HG02884 (cell line): ENCODE measurements around the gene RAD51B.
A peak's percentile ranks its signal among the peaks of the same experiment; 100 is the strongest.
"Not testable (repeated sequence)": the region's sequence is repeated elsewhere in the genome, so short reads cannot be mapped to it uniquely, and the experiment has no call there.

Source experiments
- ATAC-seq: cut with Tn5 transposase; IDR thresholded peaks from one replicate; pipeline ENCODE4 v1.9.1; 2021; ENCODE audit warnings: mild to moderate bottlenecking, moderate library complexity; ENCODE audit not compliant: unreplicated experiment

RAD51B gene

DNA sequence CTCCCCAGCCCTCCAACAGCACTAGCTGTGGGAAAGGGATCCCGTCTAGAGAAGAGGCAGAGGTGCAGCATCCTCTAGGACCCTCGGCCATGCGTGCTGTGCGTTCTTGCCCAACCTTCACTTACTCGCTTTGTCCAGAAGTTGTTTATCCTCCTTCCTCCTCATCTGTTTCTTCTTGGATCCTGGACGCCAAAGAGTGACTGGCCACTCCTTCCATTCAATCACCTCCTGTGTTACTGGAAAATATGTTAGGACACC, 832.8 kb downstream of the RAD51B start:
- ATAC-seq, result no peak

DNA sequence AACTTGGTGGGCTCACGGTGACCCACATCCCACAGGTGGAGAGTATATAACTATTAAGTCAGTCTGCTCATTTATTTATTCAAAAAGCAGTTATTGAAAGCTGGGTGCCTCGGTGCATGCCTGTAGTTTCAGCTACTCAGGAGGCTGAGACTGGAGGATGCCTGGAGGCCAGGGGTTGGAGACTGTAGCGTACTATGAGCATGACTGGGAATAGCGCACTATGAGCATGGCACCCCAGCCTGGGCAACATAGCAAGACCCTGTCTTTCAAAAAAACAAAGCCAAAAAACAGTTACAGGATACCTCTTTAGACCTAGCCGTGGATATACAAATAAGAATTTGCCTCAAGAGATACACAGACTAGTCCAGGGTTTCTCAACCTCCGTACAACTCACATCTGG, 833.5 kb downstream of the RAD51B start:
- no peak for ATAC-seq

DNA sequence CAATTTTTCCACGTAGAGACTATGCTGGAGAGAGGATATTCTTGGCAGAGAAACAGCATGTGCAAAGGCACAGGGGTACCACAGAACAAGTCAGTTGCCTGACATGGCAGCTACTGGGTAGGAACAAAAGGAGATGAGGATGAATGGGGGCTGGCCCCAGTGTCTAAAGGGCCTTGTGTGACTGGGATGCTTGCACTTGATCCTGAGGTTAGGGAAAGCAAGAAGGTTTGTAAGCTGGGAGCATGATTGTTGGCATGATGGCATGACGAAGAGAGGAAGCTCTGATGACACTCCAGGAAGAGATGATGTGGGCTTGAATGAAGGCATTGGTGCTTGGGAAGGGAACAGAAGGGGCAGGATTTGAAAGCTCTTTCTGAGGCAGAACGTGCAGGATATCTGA, 834.2 kb downstream of the RAD51B start:
- ATAC-seq, result no peak

DNA sequence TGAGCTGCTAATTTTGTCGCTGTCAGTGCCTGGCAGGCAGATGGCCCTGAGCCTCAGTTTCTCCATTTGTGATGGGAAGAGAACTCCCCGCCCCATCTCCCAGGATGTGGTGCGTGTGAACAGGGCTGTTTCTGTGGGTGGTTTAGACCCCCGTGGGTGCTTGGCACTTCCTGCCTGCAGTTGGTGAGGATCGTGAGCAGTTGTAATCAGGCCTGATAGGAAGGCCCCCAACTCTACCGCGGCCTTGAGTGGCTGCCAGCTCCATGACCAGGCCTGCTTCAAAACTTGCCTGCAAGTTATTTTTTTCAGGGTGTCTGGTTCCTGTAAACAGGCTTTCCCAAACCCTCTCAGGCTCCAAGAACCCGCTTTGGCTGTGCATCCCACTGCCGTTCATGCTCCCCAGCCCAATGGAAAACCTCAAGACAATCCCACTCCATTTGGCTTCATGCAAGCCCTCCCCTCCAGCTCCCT, 834.9 kb downstream of the RAD51B start:
- no peak for ATAC-seq

DNA sequence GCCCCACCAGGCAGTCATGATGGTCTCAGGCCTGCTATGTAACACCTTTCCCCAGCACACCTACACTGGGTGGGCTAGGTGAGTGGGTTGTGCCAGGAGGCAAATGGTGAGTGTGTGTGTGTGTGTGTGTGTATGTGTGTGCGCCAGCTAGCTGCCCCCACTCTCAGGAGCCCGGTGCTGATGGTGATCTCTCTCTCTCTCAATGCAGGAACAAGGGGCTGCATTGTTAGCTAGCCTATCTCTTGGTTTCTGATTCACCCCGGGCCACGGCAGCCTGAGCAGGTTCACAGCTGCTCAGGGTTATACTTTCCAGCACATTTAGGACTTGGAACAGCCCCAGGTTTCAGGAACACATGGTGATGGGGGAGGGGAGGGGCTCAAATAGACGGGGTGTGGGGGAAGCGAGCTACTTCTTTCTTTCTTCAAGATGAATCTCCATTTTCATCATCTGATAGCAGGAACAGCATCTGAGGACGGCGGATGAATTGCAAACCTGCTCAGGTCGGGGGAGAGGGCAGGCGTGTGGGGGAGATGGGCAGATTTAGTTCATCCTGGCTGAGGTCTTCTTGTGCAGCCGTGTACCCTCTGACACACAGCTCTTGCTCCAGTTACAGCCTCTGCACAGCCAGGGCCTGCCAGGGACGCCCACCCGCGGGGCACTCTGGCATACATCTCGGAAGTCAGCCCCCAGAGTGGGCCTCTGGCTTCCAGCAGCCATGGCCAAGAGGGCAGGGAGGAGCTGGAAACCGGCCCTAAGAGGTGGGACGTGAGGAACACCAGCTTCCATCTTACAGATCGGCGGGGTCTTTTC, 835.6 kb downstream of the RAD51B start:
- ATAC-seq, result no peak

DNA sequence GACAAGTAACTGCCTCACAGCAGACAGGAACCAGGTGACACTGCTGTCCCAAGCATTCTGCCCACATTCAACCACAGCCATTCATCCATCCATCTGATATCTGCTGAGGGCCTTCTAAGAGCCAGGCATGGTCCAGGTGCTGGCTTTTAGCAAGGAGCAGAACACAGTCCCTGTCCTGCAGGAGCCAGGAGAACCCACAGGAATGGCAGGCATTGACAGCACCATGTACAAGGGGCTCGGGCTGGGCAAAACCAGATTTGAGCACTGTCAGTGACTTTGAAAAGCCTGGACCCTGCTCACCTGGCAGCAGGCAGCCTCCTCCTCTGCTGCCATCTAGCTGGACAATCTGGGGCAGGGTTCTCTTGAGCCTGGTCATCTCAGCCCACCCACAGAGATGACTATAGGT, 836.3 kb downstream of the RAD51B start:
- ATAC-seq, result no peak

DNA sequence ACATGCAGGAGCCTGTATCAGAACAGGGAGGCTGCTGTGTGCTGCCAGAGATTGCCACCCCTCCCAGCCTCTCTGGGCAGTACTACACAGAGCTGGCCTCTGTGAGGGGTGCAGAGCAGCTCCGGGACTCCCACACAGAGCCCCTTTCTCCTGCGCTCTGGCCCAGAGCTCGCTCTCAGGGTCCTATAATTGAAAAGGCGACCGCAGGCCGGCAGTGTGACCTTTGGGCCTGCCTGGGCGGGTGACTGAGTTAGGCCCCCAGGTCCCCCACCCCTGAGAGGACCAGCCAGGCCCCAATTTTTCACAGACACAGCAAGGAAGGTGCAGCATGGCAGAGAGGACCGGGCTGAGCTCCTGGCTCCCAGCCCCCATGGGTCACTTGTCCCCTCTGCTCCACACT, 836.9 kb downstream of the RAD51B start:
- ATAC-seq, result no peak

DNA sequence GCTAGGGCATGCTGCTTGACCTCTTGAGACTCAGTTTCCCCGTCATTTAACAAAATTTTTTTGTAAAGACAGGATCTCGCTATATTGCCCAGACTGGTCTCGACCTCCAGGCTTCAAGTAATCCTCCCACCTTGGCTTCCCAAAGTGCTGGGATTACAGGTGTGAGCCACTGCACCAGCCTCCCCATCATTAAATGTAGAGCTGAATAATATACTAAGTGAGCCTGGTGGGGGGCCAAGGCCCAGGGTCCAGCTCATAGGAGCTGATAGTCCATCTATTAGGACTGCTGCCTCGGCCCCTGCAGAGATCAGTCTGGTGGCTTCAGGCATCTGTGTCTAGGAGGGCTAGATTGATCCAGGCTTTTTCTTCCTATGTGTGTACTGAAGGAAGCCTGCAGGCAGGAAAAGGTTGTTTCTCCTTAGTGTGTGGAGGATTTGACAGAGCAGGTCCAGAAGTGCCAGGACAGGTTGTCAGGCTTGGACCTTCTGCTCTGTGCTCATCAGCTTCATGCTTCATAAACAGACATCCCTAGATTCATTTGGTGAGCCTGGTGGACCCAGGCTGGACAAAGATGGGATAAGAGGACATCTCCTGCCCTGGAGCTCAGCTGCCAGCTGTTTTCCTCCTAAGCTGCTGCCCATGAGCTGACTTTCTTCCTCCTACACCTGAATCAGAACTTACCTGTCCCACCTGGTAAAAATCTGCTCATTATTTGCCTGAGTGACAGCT, 837.9 kb downstream of the RAD51B start:
- ATAC-seq, result no peak

DNA sequence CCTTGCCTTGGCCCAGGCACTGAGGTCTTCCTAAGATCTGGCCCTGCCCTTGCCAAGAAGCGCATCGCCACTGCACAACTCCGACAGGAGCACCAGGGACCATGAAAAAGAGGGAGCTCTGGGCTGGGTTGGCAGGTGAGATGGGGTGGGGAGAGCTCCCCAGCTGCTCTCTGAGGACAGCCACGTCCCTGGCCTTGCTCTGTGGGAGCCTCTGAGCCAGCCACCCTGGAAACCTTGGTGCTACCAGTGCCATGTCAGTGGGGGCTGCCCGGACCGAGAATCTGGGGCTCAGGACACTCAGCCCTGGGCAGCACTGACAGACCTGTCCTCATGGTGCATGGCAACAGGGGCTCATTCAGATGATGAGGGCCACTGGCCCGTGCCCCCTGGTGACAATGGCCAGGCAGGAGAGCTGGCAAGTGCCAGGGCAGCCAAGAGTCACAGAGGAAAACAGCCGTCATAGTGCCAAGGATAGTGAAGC, 838.5 kb downstream of the RAD51B start:
- no peak for ATAC-seq

DNA sequence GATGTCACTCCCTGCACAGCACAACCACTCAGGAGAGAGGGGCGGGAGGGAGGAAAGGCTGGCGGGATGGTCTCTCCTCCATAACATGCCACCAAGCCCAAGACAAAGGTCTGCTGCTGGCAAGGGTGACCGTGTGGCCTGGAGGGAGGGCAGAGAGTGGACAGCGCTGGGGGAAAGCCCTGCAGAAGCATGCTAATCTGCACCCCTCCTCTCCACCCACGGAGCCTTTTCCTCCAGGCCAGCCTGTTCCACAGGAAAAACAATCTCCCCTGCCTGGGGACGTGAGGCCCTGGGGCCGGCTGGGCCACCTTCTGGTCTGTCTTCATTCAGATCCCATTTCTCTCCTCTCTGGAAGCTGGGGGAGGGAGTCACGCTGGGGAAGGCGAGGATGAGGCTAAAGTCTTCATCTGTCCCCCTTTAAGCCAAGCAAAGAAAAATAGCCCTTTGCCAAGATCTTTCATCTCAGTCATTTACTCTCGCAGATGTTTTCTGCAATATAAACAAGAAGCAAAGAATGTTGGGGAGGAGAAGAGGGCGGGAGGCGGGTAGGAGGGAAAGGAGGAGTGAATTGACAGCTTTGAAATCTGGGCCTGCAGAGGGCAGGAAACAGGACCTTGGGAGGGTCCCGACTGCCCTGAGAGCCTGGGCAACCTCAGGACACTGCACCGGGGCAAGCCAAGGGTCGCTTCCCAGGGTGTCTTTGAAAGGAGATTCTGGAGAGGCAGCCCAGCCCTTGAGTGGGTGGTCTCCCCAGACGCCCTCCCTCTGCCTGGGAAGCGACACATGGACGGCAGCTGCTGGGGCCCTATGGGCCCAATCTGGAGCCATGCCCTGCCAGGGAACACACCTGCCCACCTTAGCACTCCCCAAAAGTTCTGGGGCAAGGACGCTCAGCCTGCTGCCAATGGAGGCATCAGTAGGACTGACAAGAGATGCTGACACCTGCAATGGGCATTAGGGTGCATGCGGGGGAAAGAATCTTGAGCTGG, 839.7 kb downstream of the RAD51B start:
- ATAC-seq, result no peak

DNA sequence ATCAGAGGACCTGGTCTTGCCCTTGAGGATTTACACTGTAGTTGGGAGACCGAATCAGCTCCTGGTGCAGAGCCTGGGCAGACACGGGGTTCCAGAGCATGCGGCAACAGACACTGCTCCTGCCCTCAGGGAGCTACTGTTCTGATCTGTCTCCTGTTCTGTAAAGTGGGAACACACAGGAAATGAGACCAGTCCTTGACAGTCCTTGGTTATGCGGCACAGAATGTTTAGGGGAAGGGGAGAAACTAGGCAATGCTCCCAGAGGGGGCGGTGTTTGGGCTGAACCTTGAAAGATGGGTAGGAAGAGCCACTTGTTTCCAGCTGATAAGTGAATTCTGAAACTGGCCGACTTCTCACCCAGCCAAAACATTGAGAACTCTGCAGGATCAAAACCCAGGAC, 840.9 kb downstream of the RAD51B start:
- ATAC-seq, result no peak

DNA sequence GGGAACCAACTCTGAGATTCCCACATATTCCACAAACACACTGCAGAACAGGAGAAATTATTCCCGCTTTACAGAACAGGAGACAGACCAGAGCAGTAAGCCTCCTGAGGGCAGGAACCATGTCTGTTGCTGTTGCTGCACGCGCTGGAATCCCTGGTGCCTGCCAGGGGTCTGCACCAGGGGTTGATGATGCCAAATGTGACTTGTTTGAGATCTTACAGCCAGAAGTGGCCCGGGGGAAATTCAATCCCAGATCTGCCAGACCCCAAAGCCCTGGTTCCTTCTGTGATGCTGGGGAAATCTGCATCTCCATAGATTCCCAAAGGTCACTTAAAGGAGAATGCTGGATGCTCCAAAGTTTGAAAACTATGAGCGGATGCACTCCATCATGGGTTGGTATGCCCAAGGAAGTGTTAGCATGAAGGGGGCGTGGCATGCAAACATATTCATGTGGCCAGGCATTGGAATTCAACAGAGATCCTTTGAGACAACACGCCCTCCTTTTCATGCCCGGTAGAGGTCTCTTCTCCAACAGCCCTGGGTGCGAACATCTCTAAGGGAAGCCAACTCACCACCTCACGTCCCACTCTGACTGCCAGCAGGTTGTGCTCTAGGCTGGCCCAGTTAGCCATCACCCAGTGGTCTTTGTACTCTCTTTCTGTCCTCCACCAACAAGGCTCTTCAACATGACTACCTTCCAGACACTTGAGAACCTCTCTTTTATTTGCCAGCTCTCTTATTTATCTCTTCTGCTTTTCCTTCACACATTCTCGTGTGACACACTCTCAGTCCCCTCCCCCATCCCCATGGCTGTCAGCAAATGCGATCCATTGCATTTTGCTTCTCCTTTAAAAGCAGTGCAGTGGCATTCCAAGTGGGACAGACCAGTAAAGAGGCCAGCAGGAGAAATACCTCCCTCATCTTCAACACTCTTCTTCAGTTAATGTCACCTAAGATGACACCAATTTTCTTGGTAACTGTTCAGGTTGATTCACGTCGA, 841.9 kb downstream of the RAD51B start:
- no peak for ATAC-seq

DNA sequence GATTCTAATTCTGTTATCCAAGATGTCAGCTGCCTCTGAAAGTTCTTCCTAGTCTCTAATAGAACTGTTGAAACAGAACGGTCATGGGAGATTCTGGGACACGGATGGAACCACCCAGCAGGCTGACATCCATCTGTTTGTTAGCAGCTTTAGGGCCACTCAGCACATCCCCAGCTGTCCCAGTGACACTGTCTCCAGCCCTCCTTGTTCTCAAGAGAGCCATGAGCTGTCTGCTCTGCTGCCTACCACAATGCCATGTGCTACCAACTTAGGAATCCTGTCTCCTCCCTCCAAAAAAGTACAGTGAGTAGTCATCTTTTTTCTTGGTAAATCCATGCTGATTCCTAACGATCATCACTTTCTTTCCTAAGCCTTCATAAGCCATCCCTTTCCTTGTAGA, 842.8 kb downstream of the RAD51B start:
- no peak for ATAC-seq

DNA sequence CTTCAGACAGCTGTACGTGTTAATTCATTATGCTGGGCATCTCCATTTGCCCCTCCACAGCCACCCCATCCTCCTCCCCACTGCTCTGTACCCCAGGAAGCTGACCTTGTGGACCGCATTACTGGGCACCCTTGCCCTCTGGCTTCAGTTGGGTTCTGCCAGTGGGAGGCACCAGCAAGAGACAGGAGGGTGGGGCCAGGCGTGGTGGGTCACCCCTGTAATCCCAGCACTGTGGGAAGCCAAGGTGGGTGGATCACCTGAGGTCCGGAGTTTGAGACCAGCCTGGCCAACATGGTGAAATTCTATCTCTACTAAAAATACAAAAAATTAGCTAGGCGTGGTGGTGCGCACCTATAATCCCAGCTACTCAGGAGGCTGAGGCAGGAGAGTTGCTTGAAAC, 843.2 kb downstream of the RAD51B start:
- ATAC-seq, result not testable (repeated sequence)

DNA sequence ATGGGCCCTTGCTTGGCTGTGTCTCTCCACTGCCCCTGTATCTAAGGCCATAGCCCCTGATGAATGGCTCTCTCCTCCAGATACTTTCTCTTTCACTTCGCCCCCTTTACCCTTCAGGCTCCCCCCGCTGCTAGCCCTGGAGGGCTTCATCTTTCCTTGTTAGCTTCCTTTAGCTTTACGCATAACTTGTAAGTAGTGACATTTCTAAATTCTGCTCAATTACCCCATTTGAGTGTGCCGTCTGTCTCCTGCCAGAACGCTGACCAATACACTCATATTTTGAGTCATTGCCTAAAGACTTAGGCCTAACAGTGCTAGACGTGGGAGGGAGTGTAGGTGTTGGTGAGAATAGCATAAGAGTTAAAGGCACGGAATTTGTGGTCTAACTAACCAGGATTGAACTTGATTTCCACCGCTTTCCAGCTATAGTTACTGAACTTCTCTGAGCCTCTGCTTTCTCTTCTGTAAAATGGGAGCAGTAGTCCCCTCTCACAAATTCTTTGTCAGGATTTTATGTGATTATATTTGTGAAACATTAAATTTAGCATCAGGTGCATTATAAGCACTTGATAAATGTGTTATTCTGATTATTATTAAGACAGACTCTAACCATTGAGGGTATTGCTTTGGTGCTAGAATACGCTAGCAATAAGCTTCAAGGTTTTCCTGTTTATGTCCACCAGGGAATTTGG, 844.0 kb downstream of the RAD51B start:
- peak; percentile 72 for ATAC-seq

DNA sequence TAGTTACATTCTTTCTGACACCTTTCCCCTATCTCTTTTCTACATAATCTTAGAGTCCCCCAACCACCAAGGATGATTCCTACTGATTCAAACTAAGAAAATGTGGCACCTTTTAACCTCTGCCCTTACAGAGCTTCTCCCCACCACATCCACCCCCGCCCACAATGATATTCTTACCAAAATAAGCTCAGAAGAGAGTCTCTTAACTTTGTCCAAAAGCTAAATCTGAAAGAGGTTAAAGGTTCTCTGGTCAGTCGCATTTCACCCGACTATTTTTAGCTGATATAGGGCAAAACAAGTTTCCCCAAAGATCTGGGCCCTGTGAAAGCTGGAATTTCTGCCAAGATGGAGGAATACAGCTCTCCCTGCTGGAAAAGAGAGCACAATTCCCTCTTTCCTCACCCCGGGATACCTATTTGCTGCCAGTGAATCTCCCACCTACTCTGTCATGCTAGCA, 844.7 kb downstream of the RAD51B start:
- ATAC-seq, result no peak

DNA sequence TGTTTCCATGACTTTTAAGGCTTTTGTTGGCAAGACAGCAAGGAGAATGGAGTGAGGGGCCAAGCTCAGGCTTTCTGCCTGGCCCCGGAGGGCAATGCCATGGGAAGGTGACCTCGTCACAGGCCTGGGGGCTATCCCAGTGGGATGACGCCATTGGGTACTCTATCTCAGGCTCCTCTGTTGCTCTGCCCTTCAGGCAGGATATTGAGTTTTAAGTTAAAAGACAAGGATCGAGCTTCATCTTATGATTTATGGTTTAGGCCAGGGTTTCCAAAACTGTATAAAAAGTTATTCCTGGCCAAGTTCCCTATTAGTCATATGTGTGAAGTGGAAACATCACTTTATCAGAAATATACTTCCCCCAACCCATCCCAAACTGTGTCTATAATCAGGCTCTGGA, 845.6 kb downstream of the RAD51B start:
- ATAC-seq, result no peak

DNA sequence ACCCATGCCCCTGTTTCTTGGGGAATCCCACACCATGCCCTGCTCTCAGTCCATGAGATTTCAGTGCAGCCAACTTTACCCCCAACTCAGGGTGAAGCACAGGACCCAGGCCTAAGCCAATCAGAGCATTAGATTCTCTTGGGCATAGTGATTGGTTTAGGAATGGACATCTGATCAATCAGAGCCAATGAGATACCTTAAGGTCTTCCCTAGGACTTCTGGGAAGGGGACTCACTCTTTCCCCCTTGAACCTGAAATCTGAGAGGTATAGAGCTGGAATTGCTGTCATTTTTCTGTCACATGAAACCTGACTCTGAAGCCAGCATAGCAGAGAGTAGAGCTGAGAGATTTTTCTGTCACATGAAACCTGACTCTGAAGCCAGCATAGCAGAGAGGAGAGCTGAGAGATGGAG, 846.2 kb downstream of the RAD51B start:
- no peak for ATAC-seq

DNA sequence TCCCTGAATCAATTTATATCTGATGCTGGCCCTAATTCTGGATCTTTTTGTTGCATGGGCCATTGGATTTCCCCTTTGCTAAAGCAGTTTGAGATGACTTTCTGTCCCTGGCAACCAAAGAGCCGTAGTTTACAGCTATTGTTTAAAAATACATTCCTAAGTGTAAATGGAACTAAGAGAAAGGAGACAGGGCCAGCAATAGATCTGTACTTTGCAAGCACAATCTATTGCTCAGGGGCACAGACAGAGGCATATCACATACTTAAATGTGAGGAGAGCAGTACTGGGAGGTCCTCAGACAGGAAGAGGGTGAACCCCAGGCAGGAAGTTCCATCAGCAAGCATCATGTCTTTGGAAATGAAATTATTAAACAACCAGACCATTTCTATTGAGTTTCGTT, 846.7 kb downstream of the RAD51B start:
- no peak for ATAC-seq
